Erythroblast (primary cell): Measurements from ENCODE around the gene ARHGAP6.

Experiments
- GATA1 ChIP-seq: IDR thresholded peaks from 2 replicates; pipeline ENCODE4 v1.6.1; 2011; ENCODE audit warnings: low read depth, mild to moderate bottlenecking, control low read depth, low read length, moderate library complexity
- POLR2A ChIP-seq: IDR thresholded peaks from 2 replicates; pipeline ENCODE4 v1.6.1; 2011; ENCODE audit warnings: mild to moderate bottlenecking, low read length

DNA sequence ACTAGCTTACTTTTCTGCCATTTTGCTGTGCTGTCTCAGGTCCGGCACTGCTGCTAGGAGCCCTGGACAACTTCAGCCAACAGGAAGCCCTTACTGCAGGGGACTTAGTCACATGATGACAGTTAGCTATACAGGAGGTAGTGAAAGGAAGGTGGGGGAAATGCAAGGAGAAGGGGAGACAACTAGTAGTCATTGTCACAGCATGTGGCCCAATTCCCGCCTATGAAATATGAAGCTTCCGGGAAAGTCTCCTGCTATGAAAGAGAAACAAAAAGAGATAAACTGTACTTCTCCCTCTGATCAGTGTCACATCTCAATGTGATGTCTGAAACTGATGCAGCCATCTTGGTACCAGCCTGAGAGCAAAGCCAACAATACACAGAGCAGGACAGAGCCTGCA is 300.9 kb downstream of the ARHGAP6 start:
- TF ChIP-seq POLR2A (no peak), GATA1 (no peak)
